ENCODE results near the gene INTS15.
A peak's percentile ranks its signal among the peaks of the same experiment; 100 is the strongest.

Gene INTS15

DNA sequence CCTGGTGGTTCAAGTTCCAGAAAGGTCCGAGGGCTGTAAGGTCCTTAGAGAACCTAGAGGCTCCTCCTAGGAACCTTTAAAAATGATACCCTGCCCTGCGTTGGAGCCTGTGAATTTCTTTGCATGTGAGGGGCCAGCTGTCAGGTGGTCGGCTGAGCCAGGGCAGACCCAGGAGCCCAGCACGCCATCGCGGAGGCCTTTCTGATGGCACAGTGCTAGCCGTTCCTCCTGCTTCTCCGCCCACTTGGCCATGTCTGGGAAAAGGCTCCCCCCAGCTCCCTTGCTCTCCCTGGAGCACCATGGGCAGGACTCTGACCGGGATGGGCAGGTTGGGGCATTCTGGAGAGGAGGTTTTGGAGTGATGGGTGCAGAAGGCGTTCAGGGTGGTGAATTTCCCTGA lies 54.9 kb downstream of the INTS15 start:
- DNase-seq = no peak

DNA sequence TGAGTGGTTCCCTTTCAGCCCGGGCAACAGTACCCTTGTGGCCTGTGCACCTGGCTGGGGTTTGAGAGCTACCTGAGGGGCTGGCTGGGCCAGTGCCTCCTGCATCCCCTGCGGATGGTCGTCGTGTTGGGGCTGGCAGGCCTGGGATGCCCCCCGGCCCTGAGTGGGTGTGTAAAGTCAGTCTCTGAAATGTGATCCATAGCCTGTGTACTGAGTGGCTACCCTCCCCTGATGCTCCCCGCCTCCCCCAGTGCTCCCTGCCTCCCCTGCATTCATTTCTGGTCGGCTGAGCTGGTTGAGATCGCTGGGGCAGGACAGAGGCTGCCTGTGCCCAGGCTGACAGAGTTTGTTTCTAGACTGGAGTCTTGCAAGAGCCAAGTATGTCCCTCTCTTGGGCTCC lies 56.6 kb downstream of the INTS15 start:
- DNase-seq = peak; percentile 12

- DNase-seq = no peak
Measured at GRCh38 chr7:6647080-6647479, 57.3 kb downstream of the INTS15 start.

GRCh38 chr7:6647541-6647940 lies 57.7 kb downstream of the INTS15 start:
- no peak for DNase-seq

- DNase-seq = no peak
Measured at GRCh38 chr7:6648066-6648814, 58.4 kb downstream of the INTS15 start.

- no peak for DNase-seq
Measured at GRCh38 chr7:6648815-6649104, 58.9 kb downstream of the INTS15 start.

GRCh38 chr7:6649241-6649961 lies 59.6 kb downstream of the INTS15 start:
- DNase-seq = no peak

GRCh38 chr7:6650086-6650485 lies 60.3 kb downstream of the INTS15 start:
- DNase-seq = no peak

DNA sequence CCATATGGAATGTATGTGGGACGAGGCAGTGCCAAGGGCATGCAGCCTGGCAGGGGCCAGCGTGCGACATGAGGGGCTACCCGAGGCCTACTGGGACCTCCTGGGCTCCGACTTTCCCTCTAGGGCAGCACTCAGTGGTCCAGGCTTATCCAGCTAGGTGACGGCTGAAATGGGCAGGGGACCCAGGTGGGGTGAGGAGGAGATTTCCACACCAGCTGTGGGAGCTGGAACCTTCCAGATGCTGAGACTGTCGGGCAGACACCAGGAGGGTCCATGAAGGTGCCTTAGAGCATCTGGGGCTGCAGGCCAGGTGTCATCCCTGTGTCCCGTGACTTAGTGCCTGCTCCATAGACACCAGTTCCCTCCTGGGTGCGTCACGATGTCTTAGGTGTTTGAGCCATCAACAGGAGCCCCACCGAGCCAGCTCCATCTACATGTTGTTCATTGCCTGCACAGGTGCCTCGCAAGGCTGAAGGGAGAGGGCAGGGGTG lies 60.7 kb downstream of the INTS15 start:
- no peak for DNase-seq

DNA sequence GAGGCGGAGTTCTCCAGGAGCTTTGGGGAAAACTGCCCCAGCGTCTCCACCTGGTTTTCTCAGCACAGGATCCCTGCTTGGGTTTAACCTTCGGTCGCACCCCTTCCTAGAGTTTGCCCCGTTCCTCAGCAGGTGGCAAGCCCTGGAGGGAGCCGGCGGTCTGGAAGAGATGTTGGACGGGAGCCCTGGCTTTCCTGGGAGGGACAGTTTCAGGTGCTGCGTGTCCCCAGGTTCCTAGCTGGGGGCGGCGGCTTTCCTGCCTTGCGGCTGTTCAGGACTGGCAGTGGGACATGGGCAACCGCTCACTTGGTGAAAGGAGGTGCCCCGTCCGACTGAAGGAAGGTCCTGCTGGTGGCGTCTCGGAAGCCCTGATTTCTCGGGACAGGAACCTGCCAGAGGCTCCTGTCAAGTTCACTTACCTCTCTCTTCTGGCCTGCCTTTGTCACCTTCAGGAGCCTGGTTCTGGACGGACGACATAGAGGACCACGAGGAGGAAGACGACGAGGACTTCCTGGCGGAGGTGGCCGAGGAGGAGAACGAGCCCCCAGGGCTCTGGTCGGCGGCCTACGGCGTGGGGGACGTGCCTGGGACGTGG lies 62.1 kb downstream of the INTS15 start:
- no peak for DNase-seq

DNA sequence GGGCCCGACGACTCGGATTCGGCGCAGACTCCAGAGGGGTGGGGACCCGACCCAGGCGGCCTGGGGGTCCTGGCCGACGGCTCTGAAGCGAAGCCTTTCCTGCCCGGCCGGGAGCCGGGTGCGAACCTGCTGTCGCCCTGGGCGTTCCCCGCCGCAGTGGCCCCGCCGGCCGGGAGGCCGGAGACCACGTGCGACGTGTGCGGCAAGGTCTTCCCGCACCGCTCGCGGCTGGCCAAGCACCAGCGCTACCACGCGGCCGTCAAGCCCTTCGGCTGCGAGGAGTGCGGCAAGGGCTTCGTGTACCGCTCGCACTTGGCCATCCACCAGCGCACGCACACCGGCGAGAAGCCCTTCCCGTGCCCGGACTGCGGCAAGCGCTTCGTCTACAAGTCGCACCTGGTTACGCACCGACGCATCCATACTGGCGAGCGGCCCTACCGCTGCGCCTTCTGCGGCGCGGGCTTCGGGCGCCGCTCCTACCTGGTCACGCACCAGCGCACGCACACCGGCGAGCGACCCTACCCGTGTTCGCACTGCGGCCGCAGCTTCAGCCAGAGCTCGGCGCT lies 62.7 kb downstream of the INTS15 start:
- no peak for DNase-seq

- DNase-seq = no peak
Measured at GRCh38 chr7:6653071-6654003, 63.5 kb downstream of the INTS15 start.

DNA sequence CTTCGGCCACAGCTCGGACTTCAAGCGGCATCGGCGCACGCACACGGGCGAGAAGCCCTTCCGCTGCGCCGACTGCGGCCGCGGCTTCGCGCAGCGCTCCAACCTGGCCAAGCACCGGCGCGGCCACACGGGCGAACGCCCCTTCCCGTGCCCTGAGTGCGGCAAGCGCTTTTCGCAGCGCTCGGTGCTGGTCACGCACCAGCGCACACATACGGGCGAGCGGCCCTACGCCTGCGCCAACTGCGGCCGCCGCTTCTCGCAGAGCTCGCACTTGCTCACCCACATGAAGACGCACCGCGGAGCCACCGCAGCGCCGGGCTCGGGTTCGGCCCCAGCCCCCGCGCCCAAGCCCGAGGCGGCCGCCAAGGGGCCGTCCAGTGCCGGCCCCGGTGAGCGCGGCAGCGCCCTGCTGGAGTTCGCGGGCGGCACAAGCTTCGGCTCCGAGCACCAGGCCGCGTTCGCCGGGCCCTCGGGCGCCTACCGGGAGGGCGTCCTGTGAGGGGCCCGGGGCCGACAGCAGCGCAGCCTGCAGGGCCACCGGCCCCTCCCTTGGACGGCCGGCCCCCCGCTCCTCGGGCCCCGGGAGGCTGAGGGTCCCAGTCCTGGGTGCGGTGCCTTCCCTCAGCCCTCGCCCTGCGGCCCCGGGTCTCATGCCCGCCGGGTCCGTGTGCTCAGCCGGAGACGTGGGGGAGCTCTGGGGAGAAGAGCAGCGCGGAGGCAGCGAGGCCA lies 64.5 kb downstream of the INTS15 start:
- DNase-seq = no peak

- no peak for DNase-seq
Measured at GRCh38 chr7:6654842-6655610, 65.2 kb downstream of the INTS15 start.

DNA sequence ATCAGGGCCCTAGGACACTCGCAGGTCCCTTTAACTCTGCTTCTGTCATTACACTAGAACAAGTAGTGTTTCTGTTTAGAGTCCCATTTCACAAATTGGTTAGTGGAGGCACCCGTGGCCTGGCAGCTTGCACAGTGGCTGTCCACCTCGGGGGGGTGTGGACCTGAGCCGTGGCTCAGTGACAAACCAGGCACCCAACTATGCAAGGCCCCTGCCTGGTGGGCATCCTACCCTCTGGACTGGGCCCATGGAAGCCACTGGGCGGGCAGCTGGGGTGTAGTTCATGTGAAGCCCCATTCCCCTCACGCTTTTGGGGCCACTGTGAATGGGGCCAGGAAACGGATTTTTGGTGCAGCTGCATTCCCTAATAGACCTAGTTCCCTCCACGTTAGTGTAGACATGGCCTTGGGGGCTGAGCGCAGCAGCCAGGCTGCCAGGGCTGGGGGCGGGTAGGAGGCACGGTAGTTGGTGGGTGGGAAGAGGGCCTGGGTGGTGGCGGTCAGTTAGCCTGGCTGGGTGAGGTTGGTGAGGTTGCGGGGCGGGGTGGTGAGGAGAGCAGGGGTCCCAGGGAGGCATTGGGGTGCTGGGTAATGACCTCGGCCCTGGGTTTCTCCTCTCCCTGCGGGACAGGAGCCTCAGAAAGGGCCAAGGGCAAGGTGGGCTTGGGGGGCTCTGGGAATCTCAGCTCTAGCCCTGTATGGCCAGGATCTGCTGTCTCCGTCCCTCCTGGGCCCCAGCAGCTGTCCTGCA lies 66.0 kb downstream of the INTS15 start:
- no peak for DNase-seq

DNA sequence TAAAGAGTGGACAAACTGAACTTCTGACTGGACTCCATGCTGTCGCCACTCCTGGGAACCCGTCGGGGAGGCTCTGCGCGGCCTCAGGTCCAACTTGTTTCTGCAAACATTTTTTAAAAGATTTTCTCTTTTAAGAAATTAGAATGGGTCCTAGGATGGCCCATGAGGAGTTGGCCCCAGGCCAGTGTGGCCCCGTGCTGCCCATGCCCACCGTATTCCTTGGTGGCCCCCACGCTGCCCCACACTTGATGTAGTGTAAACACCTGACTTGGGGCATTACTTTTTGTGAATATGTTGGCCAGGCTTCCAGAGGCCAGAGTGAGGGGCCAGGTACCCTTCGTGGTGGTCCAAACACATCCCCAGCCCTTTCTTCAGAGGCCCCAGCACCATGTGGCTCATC lies 66.6 kb downstream of the INTS15 start:
- DNase-seq = no peak

Data from right hindlimb (tissue), 1 donor.